ENCODE results near the gene ADPRS.

The ADPRS gene

DNA sequence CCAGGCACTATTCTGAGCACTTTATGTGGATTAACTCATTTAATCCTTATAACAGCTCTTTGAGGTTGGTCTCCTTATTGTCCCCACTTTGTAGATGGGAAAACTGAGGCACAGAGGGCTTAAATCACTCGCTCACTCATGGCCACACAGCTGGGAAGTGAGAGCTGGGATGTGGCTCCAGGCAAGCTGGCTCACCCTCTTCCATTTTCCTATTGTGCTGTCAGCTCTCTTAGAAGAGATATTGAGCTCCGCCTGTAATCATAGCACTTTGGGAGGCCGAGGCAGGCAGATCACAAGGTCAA is 40.2 kb downstream of the ADPRS start:
- no peaks in the 10 kb centered on the region for H3K9me3 ChIP-seq
- no peak for DNase-seq
- TF ChIP-seq, protein P1, sequence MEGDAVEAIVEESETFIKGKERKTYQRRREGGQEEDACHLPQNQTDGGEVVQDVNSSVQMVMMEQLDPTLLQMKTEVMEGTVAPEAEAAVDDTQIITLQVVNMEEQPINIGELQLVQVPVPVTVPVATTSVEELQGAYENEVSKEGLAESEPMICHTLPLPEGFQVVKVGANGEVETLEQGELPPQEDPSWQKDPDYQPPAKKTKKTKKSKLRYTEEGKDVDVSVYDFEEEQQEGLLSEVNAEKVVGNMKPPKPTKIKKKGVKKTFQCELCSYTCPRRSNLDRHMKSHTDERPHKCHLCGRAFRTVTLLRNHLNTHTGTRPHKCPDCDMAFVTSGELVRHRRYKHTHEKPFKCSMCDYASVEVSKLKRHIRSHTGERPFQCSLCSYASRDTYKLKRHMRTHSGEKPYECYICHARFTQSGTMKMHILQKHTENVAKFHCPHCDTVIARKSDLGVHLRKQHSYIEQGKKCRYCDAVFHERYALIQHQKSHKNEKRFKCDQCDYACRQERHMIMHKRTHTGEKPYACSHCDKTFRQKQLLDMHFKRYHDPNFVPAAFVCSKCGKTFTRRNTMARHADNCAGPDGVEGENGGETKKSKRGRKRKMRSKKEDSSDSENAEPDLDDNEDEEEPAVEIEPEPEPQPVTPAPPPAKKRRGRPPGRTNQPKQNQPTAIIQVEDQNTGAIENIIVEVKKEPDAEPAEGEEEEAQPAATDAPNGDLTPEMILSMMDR (IDR thresholded peaks at IDR 0.05; ENCODE audit: low read depth, low read length) = no peak
- H3K4me1 ChIP-seq = no peaks in the 10 kb centered on the region
- H3K36me3 ChIP-seq = no peaks in the 10 kb centered on the region
- H3K4me3 ChIP-seq (ENCODE audit: low read depth, low read length) = no peak overlapping the region
- H3K27me3 ChIP-seq = no peaks in the 10 kb centered on the region

DNA sequence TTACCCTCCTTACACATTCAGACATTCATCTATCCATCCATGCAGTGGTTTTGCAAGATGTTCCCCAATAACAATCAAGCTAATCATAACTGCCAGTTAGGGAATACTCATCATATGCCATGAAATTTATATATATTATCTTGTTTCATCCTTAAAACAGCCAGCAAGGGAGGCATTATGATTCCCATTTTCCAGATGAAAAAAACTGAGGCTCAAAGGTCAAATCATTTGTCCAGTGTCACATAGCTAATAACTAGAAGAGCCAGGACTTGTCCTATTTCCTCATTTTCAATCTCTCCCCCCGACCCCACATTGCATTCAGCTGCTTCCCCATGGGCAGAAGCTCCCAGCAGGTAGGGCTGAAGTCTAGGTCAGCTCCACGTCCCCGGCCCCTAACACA is 43.3 kb downstream of the ADPRS start:
- Histone ChIP-seq H3K4me3 (ENCODE audit: low read depth, low read length) (no peak overlapping the region), H3K4me1 (no peaks in the 10 kb centered on the region), H3K27me3 (no peaks in the 10 kb centered on the region), H3K9me3 (no peaks in the 10 kb centered on the region), H3K36me3 (no peaks in the 10 kb centered on the region)
- no peak for DNase-seq
- TF ChIP-seq, protein P1 (IDR thresholded peaks at IDR 0.05; ENCODE audit: low read depth, low read length) = no peak

DNA sequence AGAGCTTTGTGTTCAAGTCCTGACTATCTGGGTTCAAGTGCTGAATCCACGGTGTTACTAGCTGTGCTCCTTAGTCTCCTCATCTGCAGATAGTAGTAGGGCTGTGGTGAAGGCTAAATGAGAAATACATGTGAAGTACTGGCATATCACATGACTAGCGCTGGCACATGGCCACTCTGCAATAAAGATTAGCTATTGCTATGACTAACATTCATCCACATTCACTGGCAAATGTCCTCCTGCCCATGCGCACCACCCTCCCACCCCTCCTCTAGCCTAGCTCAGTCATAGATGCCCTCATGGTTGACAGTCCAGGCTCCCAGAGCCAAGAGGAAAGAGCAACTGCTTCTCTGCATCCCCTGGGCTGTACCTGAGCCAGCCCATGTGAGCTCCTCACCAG is 44.8 kb downstream of the ADPRS start:
- H3K9me3 ChIP-seq = no peaks in the 10 kb centered on the region
- no peak overlapping the region for H3K4me3 ChIP-seq (ENCODE audit: low read depth, low read length)
- H3K27me3 ChIP-seq = no peaks in the 10 kb centered on the region
- peak; percentile 43 for DNase-seq
- no peaks in the 10 kb centered on the region for H3K36me3 ChIP-seq
- TF ChIP-seq, protein P1 (IDR thresholded peaks at IDR 0.05; ENCODE audit: low read depth, low read length) = no peak
- H3K4me1 ChIP-seq = no peaks in the 10 kb centered on the region

DNA sequence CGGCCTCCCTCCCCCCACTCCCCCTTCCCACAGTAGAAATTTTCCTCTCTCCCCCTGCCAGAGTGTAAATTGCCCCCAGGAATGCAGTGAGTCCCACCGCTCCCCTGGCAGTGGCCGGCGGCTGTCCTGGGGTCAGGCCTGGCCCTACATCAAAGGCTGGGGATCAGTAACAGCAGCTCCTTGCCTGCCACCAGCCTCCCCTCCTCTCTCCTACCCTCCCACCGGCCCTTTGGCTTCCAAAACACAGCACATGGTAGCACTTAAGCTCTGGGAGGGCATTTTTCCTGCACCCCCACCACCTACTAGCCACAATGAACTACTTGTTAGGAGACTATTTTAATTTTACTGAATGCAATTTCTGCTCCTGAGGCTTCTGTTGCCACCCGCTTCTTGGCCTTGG is 45.3 kb downstream of the ADPRS start:
- Histone ChIP-seq H3K9me3 (no peaks in the 10 kb centered on the region), H3K36me3 (no peaks in the 10 kb centered on the region), H3K27me3 (no peaks in the 10 kb centered on the region), H3K4me3 (ENCODE audit: low read depth, low read length) (no peak overlapping the region), H3K4me1 (no peaks in the 10 kb centered on the region)
- TF ChIP-seq, protein P1 (IDR thresholded peaks at IDR 0.05; ENCODE audit: low read depth, low read length) = no peak
- DNase-seq = no peak

DNA sequence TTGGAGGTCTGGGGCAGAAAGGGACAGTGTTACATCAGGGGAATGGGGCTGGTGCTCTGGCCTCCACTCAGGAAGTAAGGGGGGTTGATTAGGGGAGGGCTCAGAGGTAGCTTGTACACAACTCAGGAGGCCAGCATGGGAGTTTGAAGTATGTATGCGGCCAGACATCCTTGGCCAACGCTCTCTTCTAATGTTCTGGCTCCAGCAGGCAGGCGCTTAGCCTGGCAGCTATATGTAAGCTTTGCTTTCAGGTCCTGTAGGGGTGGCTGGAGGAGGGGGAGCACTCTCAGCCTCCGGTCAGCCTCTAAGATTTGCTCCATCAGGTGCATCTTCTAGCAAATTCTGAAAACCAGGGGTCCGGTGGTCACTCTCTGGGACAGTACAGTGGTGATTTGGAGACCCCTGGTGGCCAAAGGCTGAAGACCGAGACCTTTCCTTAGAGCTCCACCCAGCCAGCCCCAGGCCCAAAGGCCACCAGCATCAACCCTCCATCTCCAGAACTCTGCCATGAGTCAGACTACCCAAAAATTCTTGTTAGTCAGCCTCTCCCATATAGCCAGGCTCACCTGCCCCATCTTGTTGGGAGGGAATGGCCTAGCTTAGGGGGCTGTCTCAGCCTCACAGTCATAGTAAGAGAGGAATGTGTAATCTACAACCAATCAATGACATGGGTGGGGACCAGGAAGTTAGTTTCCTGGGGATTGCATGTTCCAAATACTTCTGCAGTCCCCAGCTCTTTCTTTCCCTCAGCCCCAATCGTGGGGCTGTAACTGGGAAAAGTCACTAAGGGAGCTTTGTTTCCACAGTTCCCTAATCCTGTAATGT is 46.0 kb downstream of the ADPRS start:
- TF ChIP-seq, protein P1 (IDR thresholded peaks at IDR 0.05; ENCODE audit: low read depth, low read length) = peak; percentile 67
- Histone ChIP-seq H3K27me3 (no peaks in the 10 kb centered on the region), H3K36me3 (no peaks in the 10 kb centered on the region; the same call in 1 of the 2 replicates), H3K4me1 (no peaks in the 10 kb centered on the region), H3K9me3 (no peaks in the 10 kb centered on the region), H3K4me3 (ENCODE audit: low read depth, low read length) (no peak overlapping the region)
- peak; percentile 59 for DNase-seq

DNA sequence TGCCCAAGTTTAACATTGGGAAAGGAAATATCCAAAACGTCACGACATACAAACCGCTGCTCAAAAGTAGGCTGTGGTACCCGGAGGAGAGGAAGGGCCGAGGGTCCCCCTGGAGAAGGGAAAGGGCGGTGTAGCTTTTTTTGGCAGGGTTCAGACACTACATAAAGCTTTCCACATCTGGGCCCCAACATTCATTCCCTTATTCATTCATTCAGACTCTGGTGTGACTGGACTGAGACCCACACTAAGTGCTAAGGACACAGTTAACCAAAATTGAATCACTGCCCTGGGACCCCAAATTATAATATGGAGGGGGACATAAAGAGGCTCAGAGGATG is 46.6 kb downstream of the ADPRS start:
- TF ChIP-seq, protein P1 (IDR thresholded peaks at IDR 0.05; ENCODE audit: low read depth, low read length) = no peak
- H3K4me3 ChIP-seq (ENCODE audit: low read depth, low read length) = no peak overlapping the region
- no peak for DNase-seq

More for the DNA sequence above, 46.6 kb downstream of the ADPRS start:
- H3K36me3 ChIP-seq = no peaks in the 10 kb centered on the region; the same call in 1 of the 2 replicates
- no peaks in the 10 kb centered on the region for H3K27me3 ChIP-seq
- no peaks in the 10 kb centered on the region for H3K9me3 ChIP-seq
- H3K4me1 ChIP-seq = no peaks in the 10 kb centered on the region

Measured in BE2C (cell line).